MCF 10A (cell line): ENCODE measurements around the gene MCUB. TPM values are rescaled to one million over a fixed set of nuclear protein-coding genes. Genes with fewer than 3 reads are reported as not detected.

Source experiments
- BruUV-seq: library from RNA; stranded (reverse); fragments of 400-500 nt; replicated peaks from 2 replicates; lab custom pipeline; 2021; lab: Mats Ljungman, UMichigan
- CTCF ChIA-PET: fragments of 300-600 bp; sonication (Branson Sonifier 250); formaldehyde crosslinking; extraction: SDS; loops from one replicate; lab custom pipeline; 2021; ENCODE audit warnings: antibody characterized with exemption, inconsistent platforms; lab: Yijun Ruan, JAX
- POLR2A ChIA-PET: fragments of 300-600, 350-650 bp; sonication (Branson Sonifier 250); formaldehyde crosslinking; extraction: SDS; loops from one replicate; lab custom pipeline; 2020; ENCODE audit warnings: antibody characterized with exemption, inconsistent platforms; lab: Yijun Ruan, JAX
- DNase-seq: peaks from one replicate; pipeline ENCODE4 v3.0.0-alpha.2; 2018; ENCODE audit not compliant: unreplicated experiment
- H3K27ac Mint-ChIP-seq: one replicate; pipeline ENCODE4 v1.8.0; 2022; ENCODE audit warnings: mild to moderate bottlenecking, low read depth, mixed read lengths; ENCODE audit not compliant: unreplicated experiment
- H3K27me3 Mint-ChIP-seq: one replicate; pipeline ENCODE4 v1.8.0; 2022; ENCODE audit warnings: mixed read lengths; ENCODE audit not compliant: insufficient read depth, unreplicated experiment
- H3K36me3 Mint-ChIP-seq: one replicate; pipeline ENCODE4 v1.8.0; 2022; ENCODE audit warnings: mild to moderate bottlenecking, moderate library complexity, mixed read lengths; ENCODE audit not compliant: insufficient read depth, unreplicated experiment
- H3K4me1 Mint-ChIP-seq: one replicate; pipeline ENCODE4 v1.8.0; 2022; ENCODE audit warnings: mixed read lengths; ENCODE audit not compliant: insufficient read depth, unreplicated experiment
- H3K4me3 Mint-ChIP-seq: one replicate; pipeline ENCODE4 v1.8.0; 2022; ENCODE audit warnings: mild to moderate bottlenecking, moderate library complexity, mixed read lengths; ENCODE audit not compliant: unreplicated experiment
- H3K9me3 Mint-ChIP-seq: one replicate; pipeline ENCODE4 v1.8.0; 2022; ENCODE audit warnings: mixed read lengths; ENCODE audit not compliant: unreplicated experiment
- CTCF ChIP-seq: fragments of 200-600 bp; IDR thresholded peaks from one replicate; pipeline ENCODE4 v1.8.0; 2022; ENCODE audit warnings: antibody characterized with exemption, mild to moderate bottlenecking; ENCODE audit not compliant: unreplicated experiment
- intact Hi-C: fragments of 100-400 bp; cut with micrococcal nuclease; formaldehyde crosslinking; loops from 2 replicates; pipeline ENCODE4 v1.14.1; 2022
- total RNA-seq: library from RNA; stranded (reverse); gene quantifications from 2 replicates; pipeline ENCODE4 v1.2.3, GENCODE V29; 2022

Gene MCUB
- total RNA-seq, 1 experiment from 2014 or later = 16.3 TPM

- CTCF ChIA-PET = no interaction called here
- H3K9me3 Mint-ChIP-seq = no peaks in the 10 kb centered on the region
These were observed 41.3 kb downstream of the MCUB start for GRCh38 chr4:109601336-109601735.

DNA sequence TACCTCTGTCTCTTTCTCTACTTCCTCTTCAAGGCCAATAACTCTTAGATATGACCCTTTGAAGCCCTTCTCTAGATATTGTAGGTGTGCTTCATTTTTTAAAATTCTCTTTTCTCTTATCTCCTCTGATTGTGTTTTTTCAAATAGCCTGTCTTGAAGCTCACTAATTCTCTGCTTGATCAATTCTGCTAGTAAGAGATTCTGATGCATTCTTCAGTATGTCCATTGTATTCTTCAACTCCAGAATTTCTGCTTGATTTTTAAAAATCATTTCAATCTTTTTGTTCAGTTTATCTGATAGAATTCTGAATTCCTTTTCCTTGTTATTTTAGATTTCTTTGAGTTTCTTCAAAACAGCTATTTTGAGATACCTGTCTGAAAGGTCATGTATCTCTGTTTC is 47.9 kb downstream of the MCUB start:
- Mint-ChIP-seq H3K27me3 (no peaks in the 10 kb centered on the region), H3K36me3 (peaks cover 7% of the 10 kb centered on the region), H3K9me3 (peaks cover 10% of the 10 kb centered on the region), H3K4me3 (no peak overlapping the region), H3K4me1 (no peaks in the 10 kb centered on the region), H3K27ac (no peak overlapping the region)
- TF ChIP-seq CTCF = no peak
- BruUV-seq = no TSS peak
- intact Hi-C loops = no loop called here
- ChIA-PET CTCF (interaction anchor here (1.2 kb wide), 1 partner anchor 17 kb away, joined by 5 read pairs; no protein-coding TSS in a partner anchor), POLR2A (no interaction called here)
- no peak for DNase-seq

More at GRCh38 chr4:109601336-109601735, 41.3 kb downstream of the MCUB start:
- Mint-ChIP-seq H3K4me1 (no peaks in the 10 kb centered on the region), H3K36me3 (no peaks in the 10 kb centered on the region), H3K4me3 (no peak overlapping the region), H3K27me3 (no peaks in the 10 kb centered on the region), H3K27ac (no peak overlapping the region)
- DNase-seq = no peak
- POLR2A ChIA-PET = no interaction called here
- TF ChIP-seq CTCF = no peak
- intact Hi-C loops = no loop called here
- no TSS peak for BruUV-seq

DNA sequence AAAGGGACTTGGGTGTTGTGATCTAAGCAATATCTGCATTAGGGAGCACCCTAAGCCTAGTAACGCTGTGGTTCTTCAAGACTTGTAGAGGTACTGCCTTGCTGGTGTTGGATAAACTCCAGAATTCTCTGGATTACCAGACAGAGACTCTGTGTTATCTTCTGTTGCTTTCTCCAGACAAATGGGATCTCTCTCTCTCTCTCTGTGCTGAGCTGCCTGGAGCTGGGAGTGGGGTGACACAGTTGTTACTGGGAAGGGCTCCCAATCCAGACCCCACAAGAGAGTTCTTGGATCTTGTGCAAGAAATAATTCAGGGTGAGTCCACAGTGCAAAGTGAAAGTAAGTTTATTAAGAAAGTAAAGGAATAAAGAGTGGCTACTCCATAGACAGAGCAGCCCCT is 48.8 kb downstream of the MCUB start:
- peaks cover 10% of the 10 kb centered on the region for H3K9me3 Mint-ChIP-seq
- CTCF ChIA-PET = interaction anchor here (1.2 kb wide), 1 partner anchor 11 kb away, joined by 4 read pairs; no protein-coding TSS in a partner anchor
- no peak for TF ChIP-seq CTCF
- no peak overlapping the region for H3K27ac Mint-ChIP-seq
- BruUV-seq = no TSS peak
- H3K4me3 Mint-ChIP-seq = no peak overlapping the region
- intact Hi-C loops = no loop called here
- no peaks in the 10 kb centered on the region for H3K27me3 Mint-ChIP-seq
- peaks cover 7% of the 10 kb centered on the region for H3K36me3 Mint-ChIP-seq
- POLR2A ChIA-PET = no interaction called here
- DNase-seq = no peak
- no peaks in the 10 kb centered on the region for H3K4me1 Mint-ChIP-seq

- intact Hi-C loops = no loop called here
- Mint-ChIP-seq H3K27me3 (no peaks in the 10 kb centered on the region), H3K4me1 (no peaks in the 10 kb centered on the region), H3K4me3 (no peak overlapping the region), H3K9me3 (peaks cover 10% of the 10 kb centered on the region), H3K36me3 (peaks cover 7% of the 10 kb centered on the region), H3K27ac (no peak overlapping the region)
- no TSS peak for BruUV-seq
- no peak for DNase-seq
- ChIA-PET POLR2A (no interaction called here), CTCF (interaction anchor here (1.2 kb wide), 1 partner anchor 11 kb away, joined by 4 read pairs; no protein-coding TSS in a partner anchor)
- TF ChIP-seq CTCF = no peak
These were observed 49.4 kb downstream of the MCUB start for GRCh38 chr4:109609431-109609830.
